ENCODE measurements around the gene MVP.
A peak's percentile ranks its signal among the peaks of the same experiment; 100 is the strongest.

MVP gene

GRCh38 chr16:29811896-29812665, 8.2 kb upstream of the MVP start, which contains the start of gene PRRT2:
Gene PRRT2, plus strand, starts transcription at chr16:29812193. Its CDS starts 862 bp downstream, at chr16:29813055.
- Histone ChIP-seq H3K4me3 (peak within 1 kb of the TSS; percentile 91), H3K36me3 (ENCODE audit: insufficient read depth, low read length) (peaks cover 29% of the 10 kb centered on the region), H3K9ac (ENCODE audit: insufficient read length) (no peak within 1 kb of the TSS), H3K9me3 (ENCODE audit: low read depth, low read length) (no peaks in the 10 kb centered on the region), H3K27ac (peak within 1 kb of the TSS; percentile 49; the same call in 1 of the 2 replicates)
- TF ChIP-seq FOXP2 (optimal IDR thresholded peaks at IDR 0.05; ENCODE audit: control extremely low read depth, extremely low read length, insufficient read depth) (no peak), POLR2AphosphoS5 (IDR thresholded peaks at IDR 0.05; ENCODE audit: borderline replicate concordance, low read depth, low read length) (no peak; the same call in 1 of the 2 replicates), EZH2 (IDR thresholded peaks at IDR 0.05) (no peak)
- DNase-seq (ENCODE audit: low read depth, low spot score), result no peak

- Histone ChIP-seq H3K9me3 (ENCODE audit: low read depth, low read length) (no peaks in the 10 kb centered on the region), H3K36me3 (ENCODE audit: insufficient read depth, low read length) (peaks cover 27% of the 10 kb centered on the region), H3K4me3 (peak overlapping the region; percentile 91), H3K27ac (no peak overlapping the region), H3K9ac (ENCODE audit: insufficient read length) (no peak overlapping the region)
- no peak for TF ChIP-seq EZH2 (IDR thresholded peaks at IDR 0.05)
- no peak for TF ChIP-seq FOXP2 (optimal IDR thresholded peaks at IDR 0.05; ENCODE audit: control extremely low read depth, extremely low read length, insufficient read depth)
- TF ChIP-seq POLR2AphosphoS5 (IDR thresholded peaks at IDR 0.05; ENCODE audit: borderline replicate concordance, low read depth, low read length), result no peak
- DNase-seq (ENCODE audit: low read depth, low spot score), result no peak
Measured at GRCh38 chr16:29812754-29813643, 7.3 kb upstream of the MVP start.

DNA sequence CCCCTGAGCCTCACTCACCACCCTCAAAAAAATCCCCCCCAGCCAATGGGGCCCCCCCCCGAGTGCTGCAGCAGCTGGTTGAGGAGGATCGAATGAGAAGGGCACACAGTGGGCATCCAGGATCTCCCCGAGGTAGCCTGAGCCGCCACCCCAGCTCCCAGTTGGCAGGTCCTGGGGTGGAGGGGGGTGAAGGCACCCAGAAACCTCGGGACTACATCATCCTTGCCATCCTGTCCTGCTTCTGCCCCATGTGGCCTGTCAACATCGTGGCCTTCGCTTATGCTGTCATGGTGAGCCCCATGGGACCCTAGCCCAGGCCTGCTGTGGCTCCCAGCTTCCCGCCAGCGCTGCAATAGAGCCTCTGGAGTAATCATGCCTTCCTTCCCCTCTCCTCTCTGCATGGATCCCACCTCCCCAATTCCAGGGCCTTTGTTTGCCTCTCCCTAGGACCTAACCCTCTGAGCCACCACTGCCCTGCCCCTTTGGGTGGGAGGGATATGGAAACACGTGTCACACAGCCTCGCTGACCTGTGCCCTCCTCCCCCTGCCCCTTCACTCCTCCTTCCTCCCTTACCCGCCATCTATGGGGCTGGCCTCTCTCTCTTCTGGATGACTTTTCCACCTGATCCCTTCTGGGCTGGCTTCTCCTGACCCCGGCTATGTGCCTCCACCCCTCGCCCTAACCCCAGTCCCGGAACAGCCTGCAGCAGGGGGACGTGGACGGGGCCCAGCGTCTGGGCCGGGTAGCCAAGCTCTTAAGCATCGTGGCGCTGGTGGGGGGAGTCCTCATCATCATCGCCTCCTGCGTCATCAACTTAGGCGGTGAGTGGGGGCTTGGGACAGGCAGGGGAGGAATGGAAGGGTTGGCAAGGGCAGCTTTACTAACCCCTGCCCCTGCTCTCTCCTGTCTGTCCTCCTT, 6.4 kb upstream of the MVP start:
- no peak overlapping the region for H3K4me3 ChIP-seq
- H3K27ac ChIP-seq, result no peak overlapping the region; the same call in 1 of the 2 replicates
- no peak for TF ChIP-seq FOXP2 (optimal IDR thresholded peaks at IDR 0.05; ENCODE audit: control extremely low read depth, extremely low read length, insufficient read depth)
- TF ChIP-seq EZH2 (IDR thresholded peaks at IDR 0.05), result no peak
- no peak for TF ChIP-seq POLR2AphosphoS5 (IDR thresholded peaks at IDR 0.05; ENCODE audit: borderline replicate concordance, low read depth, low read length)
- no peaks in the 10 kb centered on the region for H3K9me3 ChIP-seq (ENCODE audit: low read depth, low read length)
- H3K9ac ChIP-seq (ENCODE audit: insufficient read length), result no peak overlapping the region
- no peak for DNase-seq (ENCODE audit: low read depth, low spot score)
- peaks cover 28% of the 10 kb centered on the region for H3K36me3 ChIP-seq (ENCODE audit: insufficient read depth, low read length)

GRCh38 chr16:29814592-29814991, 5.7 kb upstream of the MVP start:
- TF ChIP-seq FOXP2 (optimal IDR thresholded peaks at IDR 0.05; ENCODE audit: control extremely low read depth, extremely low read length, insufficient read depth) (no peak), POLR2AphosphoS5 (IDR thresholded peaks at IDR 0.05; ENCODE audit: borderline replicate concordance, low read depth, low read length) (no peak), EZH2 (IDR thresholded peaks at IDR 0.05) (no peak)
- Histone ChIP-seq H3K9ac (ENCODE audit: insufficient read length) (no peak overlapping the region), H3K27ac (peak overlapping the region; percentile 96; the same call in 1 of the 2 replicates), H3K36me3 (ENCODE audit: insufficient read depth, low read length) (peaks cover 28% of the 10 kb centered on the region), H3K9me3 (ENCODE audit: low read depth, low read length) (no peaks in the 10 kb centered on the region), H3K4me3 (peak overlapping the region; percentile 91; the same call in 1 of the 2 replicates)
- no peak for DNase-seq (ENCODE audit: low read depth, low spot score)

- H3K27ac ChIP-seq, result peak overlapping the region; percentile 96
- H3K9me3 ChIP-seq (ENCODE audit: low read depth, low read length), result no peaks in the 10 kb centered on the region
- TF ChIP-seq POLR2AphosphoS5 (IDR thresholded peaks at IDR 0.05; ENCODE audit: borderline replicate concordance, low read depth, low read length) (no peak), FOXP2 (optimal IDR thresholded peaks at IDR 0.05; ENCODE audit: control extremely low read depth, extremely low read length, insufficient read depth) (no peak), EZH2 (IDR thresholded peaks at IDR 0.05) (no peak)
- H3K9ac ChIP-seq (ENCODE audit: insufficient read length), result peak overlapping the region; percentile 87
- H3K36me3 ChIP-seq (ENCODE audit: insufficient read depth, low read length), result peaks cover 28% of the 10 kb centered on the region
- no peak for DNase-seq (ENCODE audit: low read depth, low spot score)
- peak overlapping the region; percentile 91 for H3K4me3 ChIP-seq
Measured at GRCh38 chr16:29815032-29815721, 5.1 kb upstream of the MVP start.

GRCh38 chr16:29815793-29816693, 4.2 kb upstream of the MVP start, which contains the start of gene PAGR1:
Gene PAGR1, plus strand, starts transcription at chr16:29816152. Its CDS starts 374 bp downstream, at chr16:29816526.
- Histone ChIP-seq H3K9ac (ENCODE audit: insufficient read length) (peak within 1 kb of the TSS; percentile 87), H3K36me3 (ENCODE audit: insufficient read depth, low read length) (peaks cover 28% of the 10 kb centered on the region), H3K9me3 (ENCODE audit: low read depth, low read length) (no peaks in the 10 kb centered on the region), H3K4me3 (peak within 1 kb of the TSS; percentile 91), H3K27ac (peak within 1 kb of the TSS; percentile 96)
- DNase-seq (ENCODE audit: low read depth, low spot score), result peak; percentile 100
- TF ChIP-seq FOXP2 (optimal IDR thresholded peaks at IDR 0.05; ENCODE audit: control extremely low read depth, extremely low read length, insufficient read depth) (no peak), POLR2AphosphoS5 (IDR thresholded peaks at IDR 0.05; ENCODE audit: borderline replicate concordance, low read depth, low read length) (peak; percentile 95)

Data from SK-N-MC (cell line).